ENCODE measurements around the gene UCN3. TPM values are rescaled to one million over a fixed set of nuclear protein-coding genes. Genes with fewer than 3 reads are reported as not detected.

Gene UCN3
- total RNA-seq, 6 donors from 2014 or later: 1.3 to 1.6 TPM; not detected in 4

DNA sequence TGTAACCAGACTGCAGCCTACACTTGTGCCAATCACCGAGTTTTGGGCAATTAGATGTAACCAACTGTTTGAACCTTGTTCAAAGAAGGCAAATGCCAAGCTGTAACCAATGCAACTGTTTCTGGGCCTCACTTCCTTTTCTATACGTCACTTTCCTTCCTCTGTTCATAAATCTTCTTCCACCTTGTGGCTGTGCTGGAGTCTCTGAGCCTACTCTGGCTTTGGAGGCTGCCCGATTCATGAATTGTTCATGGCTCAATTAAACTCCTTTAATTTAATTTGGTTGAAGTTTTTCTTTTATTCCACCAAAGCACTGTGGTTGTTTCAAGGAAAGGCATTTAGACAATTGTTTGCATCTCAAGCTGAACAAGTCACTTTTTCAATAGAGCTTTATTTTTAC, 43.5 kb upstream of the UCN3 start:
- WGBS, 2 donors: 77 to 86% methylated on average over 3 of the region's 3 CpGs
- Histone ChIP-seq H3K27ac (no peak overlapping the region), H3K4me3 (no peak overlapping the region), H3K9me3 (no peaks in the 10 kb centered on the region), H3K36me3 (no peaks in the 10 kb centered on the region), H3K27me3 (no peaks in the 10 kb centered on the region), H3K4me1 (peaks cover 0 to 4% (median 0%) of the 10 kb centered on the region in 4 donors)
- ATAC-seq (ENCODE audit: low FRiP score in 2 of 2) (no peak), DNase-seq (no peak)
- TF ChIP-seq, protein P1, sequence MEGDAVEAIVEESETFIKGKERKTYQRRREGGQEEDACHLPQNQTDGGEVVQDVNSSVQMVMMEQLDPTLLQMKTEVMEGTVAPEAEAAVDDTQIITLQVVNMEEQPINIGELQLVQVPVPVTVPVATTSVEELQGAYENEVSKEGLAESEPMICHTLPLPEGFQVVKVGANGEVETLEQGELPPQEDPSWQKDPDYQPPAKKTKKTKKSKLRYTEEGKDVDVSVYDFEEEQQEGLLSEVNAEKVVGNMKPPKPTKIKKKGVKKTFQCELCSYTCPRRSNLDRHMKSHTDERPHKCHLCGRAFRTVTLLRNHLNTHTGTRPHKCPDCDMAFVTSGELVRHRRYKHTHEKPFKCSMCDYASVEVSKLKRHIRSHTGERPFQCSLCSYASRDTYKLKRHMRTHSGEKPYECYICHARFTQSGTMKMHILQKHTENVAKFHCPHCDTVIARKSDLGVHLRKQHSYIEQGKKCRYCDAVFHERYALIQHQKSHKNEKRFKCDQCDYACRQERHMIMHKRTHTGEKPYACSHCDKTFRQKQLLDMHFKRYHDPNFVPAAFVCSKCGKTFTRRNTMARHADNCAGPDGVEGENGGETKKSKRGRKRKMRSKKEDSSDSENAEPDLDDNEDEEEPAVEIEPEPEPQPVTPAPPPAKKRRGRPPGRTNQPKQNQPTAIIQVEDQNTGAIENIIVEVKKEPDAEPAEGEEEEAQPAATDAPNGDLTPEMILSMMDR (IDR thresholded peaks at IDR 0.05): no peak
- TF ChIP-seq EP300 (IDR thresholded peaks at IDR 0.05) (no peak), POLR2A (IDR thresholded peaks at IDR 0.05) (no peak), POLR2AphosphoS5 (IDR thresholded peaks at IDR 0.05) (no peak)

DNA sequence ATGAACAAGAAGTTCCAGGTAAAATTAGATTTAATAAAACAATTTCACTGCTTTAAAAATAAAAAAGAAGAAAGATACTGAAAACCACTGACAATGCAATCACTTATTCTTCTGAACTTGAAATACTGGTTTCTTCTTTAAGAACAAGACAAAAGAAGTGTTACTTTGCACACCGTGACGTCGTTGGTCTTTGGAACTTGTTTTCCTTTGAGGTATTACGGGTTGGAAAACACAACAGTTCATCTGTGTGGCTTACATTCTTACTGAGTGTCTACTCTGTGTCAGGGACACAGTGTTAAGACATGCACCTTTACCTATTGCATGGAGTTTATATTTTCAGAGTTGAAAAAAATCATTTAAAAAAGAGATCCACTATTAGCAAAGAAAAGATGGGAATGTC, 41.3 kb upstream of the UCN3 start:
- ATAC-seq (ENCODE audit: low FRiP score in 2 of 2) (no peak), DNase-seq (no peak)
- Histone ChIP-seq H3K4me3 (no peak overlapping the region), H3K27me3 (no peaks in the 10 kb centered on the region), H3K27ac (no peak overlapping the region), H3K36me3 (no peaks in the 10 kb centered on the region), H3K4me1 (no peaks in the 10 kb centered on the region), H3K9me3 (no peaks in the 10 kb centered on the region)
- no peak for TF ChIP-seq POLR2A (IDR thresholded peaks at IDR 0.05)
- TF ChIP-seq, protein P1 (IDR thresholded peaks at IDR 0.05): no peak
- TF ChIP-seq EP300 (IDR thresholded peaks at IDR 0.05): no peak
- no peak for TF ChIP-seq POLR2AphosphoS5 (IDR thresholded peaks at IDR 0.05)
- WGBS, 2 donors: 80 to 85% methylated on average over 4 of the region's 4 CpGs

DNA sequence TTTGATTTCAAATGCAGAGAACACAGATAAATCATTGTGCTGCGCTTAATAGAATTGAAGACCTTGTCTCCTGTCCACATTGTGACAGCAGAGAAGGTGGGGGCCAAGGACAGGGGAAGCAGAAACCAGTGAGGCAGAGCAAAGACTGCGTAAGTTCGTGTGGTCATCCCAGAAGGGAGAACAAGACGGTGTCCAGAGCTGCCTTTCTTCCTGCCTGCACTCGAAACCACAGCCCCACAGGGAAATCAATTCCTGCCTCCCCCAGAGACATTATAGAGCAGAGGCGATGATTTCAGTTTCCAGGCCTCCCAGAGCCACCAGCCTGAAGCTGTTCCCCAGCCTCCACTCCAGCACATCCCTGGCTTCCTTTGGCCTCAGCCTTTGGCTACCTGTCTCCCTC, 39.7 kb upstream of the UCN3 start:
- Histone ChIP-seq H3K27me3 (no peaks in the 10 kb centered on the region), H3K4me1 (no peaks in the 10 kb centered on the region), H3K9me3 (no peaks in the 10 kb centered on the region), H3K4me3 (no peak overlapping the region), H3K36me3 (no peaks in the 10 kb centered on the region), H3K27ac (no peak overlapping the region)
- no peak for DNase-seq
- TF ChIP-seq, protein P1 (IDR thresholded peaks at IDR 0.05): no peak
- TF ChIP-seq POLR2AphosphoS5 (IDR thresholded peaks at IDR 0.05) (no peak), POLR2A (IDR thresholded peaks at IDR 0.05) (no peak), EP300 (IDR thresholded peaks at IDR 0.05) (no peak)
- no peak for ATAC-seq (ENCODE audit: low FRiP score in 2 of 2)
- 76 to 81% methylated on average over 6 of the region's 6 CpGs for whole genome bisulfite sequencing, 2 donors

DNA sequence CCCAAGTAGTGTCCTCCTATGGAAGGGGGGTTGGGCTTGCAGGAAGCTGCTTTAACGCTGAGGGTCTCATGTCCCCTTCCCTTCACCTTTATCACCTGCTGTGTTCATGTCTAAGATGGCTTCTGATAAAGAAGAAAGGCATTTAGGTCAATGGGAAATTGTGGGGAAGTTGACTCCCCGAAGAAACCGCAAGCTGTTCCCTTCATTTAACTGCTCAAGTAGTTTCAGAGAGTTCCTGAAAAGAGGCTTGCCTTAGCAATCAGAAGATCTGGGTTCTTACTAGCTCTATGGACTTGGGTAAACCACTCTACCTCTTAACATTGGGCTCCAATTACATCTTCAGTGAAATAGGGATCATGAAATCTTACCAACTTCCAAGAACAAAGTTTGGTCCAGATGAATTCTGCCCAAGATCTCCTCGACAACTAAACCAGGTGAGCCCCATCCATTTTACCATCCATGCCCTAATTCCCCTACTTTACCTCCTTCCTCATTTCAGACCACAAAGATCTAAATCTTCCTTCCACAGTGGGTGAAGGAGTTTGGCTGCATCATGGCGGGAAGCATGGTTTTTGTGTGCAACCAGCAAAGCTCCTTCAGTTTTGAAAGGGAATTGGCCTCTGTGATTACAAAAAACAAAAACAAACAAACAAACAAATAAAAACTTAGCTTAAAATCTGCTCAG, 30.4 kb upstream of the UCN3 start:
- ATAC-seq (ENCODE audit: low FRiP score in 2 of 2) (no peak), DNase-seq (no peak)
- Histone ChIP-seq H3K36me3 (no peaks in the 10 kb centered on the region), H3K27ac (no peak overlapping the region), H3K27me3 (no peaks in the 10 kb centered on the region), H3K4me3 (no peak overlapping the region), H3K4me1 (no peaks in the 10 kb centered on the region), H3K9me3 (no peaks in the 10 kb centered on the region)
- WGBS, 2 donors: 64 to 80% methylated on average over 5 of the region's 5 CpGs
- TF ChIP-seq POLR2A (IDR thresholded peaks at IDR 0.05) (no peak), POLR2AphosphoS5 (IDR thresholded peaks at IDR 0.05) (no peak)

DNA sequence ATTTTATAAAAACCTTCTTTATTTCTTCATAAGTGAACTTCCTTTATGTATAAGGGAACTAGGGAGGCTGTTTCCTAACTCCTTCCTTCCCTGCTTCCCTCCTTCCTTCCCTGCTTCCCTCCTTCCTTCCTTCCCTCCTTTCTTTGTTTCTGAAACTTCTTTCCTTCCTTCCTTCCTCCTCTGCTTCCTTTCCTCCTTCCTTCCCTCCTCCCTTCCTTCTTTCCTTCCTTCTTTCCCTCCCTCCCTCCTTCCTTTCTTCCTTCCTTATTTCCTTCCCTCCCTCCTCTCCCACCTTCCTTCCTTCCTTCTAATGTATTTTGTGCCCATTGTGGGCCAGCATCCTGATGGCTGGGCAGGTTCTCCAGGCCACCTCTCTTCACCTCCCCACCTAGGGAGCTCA, 26.8 kb upstream of the UCN3 start:
- Histone ChIP-seq H3K27me3 (no peaks in the 10 kb centered on the region), H3K27ac (no peak overlapping the region), H3K9me3 (no peaks in the 10 kb centered on the region), H3K4me3 (no peak overlapping the region), H3K4me1 (no peaks in the 10 kb centered on the region), H3K36me3 (no peaks in the 10 kb centered on the region)
- TF ChIP-seq POLR2AphosphoS5 (IDR thresholded peaks at IDR 0.05) (no peak), EP300 (IDR thresholded peaks at IDR 0.05) (no peak), POLR2A (IDR thresholded peaks at IDR 0.05) (no peak)
- TF ChIP-seq, protein P1 (IDR thresholded peaks at IDR 0.05): no peak
- ATAC-seq (ENCODE audit: low FRiP score in 2 of 2) (no peak), DNase-seq (no peak)
